Measurements from ENCODE around the gene CRADD. TPM values are rescaled to one million over a fixed set of nuclear protein-coding genes. Genes with fewer than 3 reads are reported as not detected.

The CRADD gene
- polyA plus RNA-seq, 1 of the 3 experiments (the other 2 are of a cell fraction) = 13.6 TPM

DNA sequence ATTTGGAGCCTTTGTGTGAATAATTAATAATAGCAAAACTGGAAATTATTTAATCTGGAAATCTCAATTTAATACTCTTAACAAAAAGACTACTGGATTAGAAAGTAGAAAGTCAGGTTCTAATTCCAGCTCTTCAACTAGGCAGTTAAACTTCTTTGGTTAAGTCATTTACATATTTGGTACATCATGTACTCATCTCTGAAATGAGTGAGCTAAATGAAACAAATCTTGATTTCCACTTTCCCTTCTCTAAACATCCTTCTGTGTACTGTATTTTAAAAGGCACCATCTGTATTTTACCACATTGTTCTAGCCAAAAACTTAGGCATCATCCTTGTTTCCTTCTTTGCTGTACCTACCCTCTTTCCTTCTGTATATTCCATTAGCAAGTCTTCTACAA, 26.9 kb downstream of the CRADD start:
- ChIA-PET CTCF (interaction anchor here (1.0 kb wide), 1 partner anchor 201 kb away, joined by 4 read pairs; no protein-coding TSS in a partner anchor), POLR2A (no interaction called here)
- no peaks in the 10 kb centered on the region for H3K36me3 ChIP-seq (replicated peaks in 1 of 2; ENCODE audit: control insufficient read depth in 1 of 2, insufficient read depth in 2 of 2, low read length in 1 of 2)
- H3F3A ChIP-seq (replicated peaks; ENCODE audit: insufficient read depth) = peaks cover 66% of the 10 kb centered on the region
- H3K9me3 ChIP-seq = no peaks in the 10 kb centered on the region
- H3K9ac ChIP-seq = no peak overlapping the region
- H3K27ac ChIP-seq (ENCODE audit: low read depth in 2 of 2, low read length in 1 of 2) = peak overlapping the region in 1 of 2 experiments; percentile 71; a peak in 2 of 4 replicates
- no peak overlapping the region for H2AFZ ChIP-seq (ENCODE audit: low read depth)
- H3K9me2 ChIP-seq = no peaks in the 10 kb centered on the region
- H4K20me1 ChIP-seq (ENCODE audit: insufficient read depth) = no peaks in the 10 kb centered on the region
- no peak overlapping the region for H3K4me3 ChIP-seq (ENCODE audit: low read depth in 2 of 2, low read length in 1 of 2)
- no peak for DNase-seq
- H3K4me1 ChIP-seq (ENCODE audit: control insufficient read depth in 1 of 2, insufficient read depth in 2 of 2, low read depth in 1 of 2, low read length in 1 of 2) = peaks cover 15 to 39% of the 10 kb centered on the region in 2 experiments
- no peaks in the 10 kb centered on the region for H3K27me3 ChIP-seq (ENCODE audit: insufficient read depth)
- TF ChIP-seq SMC3 (IDR thresholded peaks at IDR 0.05; ENCODE audit: low read depth, low read length) = no peak
- TF ChIP-seq FOSL2 (IDR thresholded peaks at IDR 0.05; ENCODE audit: borderline replicate concordance, low read depth) = no peak
- TF ChIP-seq YY1 (IDR thresholded peaks at IDR 0.05; ENCODE audit: low read depth) = no peak
- no peak for TF ChIP-seq TCF12 (IDR thresholded peaks at IDR 0.05)
- TF ChIP-seq, protein P1, sequence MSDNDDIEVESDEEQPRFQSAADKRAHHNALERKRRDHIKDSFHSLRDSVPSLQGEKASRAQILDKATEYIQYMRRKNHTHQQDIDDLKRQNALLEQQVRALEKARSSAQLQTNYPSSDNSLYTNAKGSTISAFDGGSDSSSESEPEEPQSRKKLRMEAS (IDR thresholded peaks at IDR 0.05; ENCODE audit: low read depth) = no peak
- no peak for TF ChIP-seq MEF2A (IDR thresholded peaks at IDR 0.05; ENCODE audit: borderline replicate concordance, low read depth)
- no peak for TF ChIP-seq GATA2 (CRISPR knock-in tag; IDR thresholded peaks at IDR 0.05)
- no peak for TF ChIP-seq RAD21 (IDR thresholded peaks at IDR 0.05; ENCODE audit: low read length)
- no peak for TF ChIP-seq MXI1 (IDR thresholded peaks at IDR 0.05; ENCODE audit: low read depth, low read length)
- no peak for TF ChIP-seq NRF1 (IDR thresholded peaks at IDR 0.05; ENCODE audit: low read depth, low read length)
- TF ChIP-seq JUND (IDR thresholded peaks at IDR 0.05) = no peak
- H3K79me2 ChIP-seq (ENCODE audit: insufficient read depth) = 0 out of 2 replicates have a peak, but pooled peaks cover 10% of the 10 kb centered on the region
- H3K4me2 ChIP-seq = no peak overlapping the region

DNA sequence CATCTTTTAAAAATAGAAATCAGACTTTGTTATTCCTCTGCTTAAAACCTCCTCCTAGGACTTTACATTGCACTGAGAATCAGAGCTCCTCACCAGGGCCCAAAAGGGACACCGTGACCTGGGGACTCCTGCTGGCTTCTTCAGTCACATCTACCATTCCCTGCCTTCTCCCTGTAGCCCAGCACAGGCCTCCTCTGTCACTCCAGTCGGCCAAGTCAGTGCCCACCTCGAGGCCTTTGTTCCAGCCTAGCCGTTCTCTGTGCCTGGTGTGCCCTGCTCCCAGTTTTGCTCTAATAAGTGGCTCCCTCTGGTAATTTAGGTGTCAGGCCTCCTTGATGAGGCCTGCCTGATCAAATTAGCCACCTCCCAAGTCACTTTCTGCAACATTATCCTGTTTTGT, 27.4 kb downstream of the CRADD start:
- DNase-seq = no peak
- Histone ChIP-seq H3K4me2 (no peak overlapping the region), H3K9me2 (no peaks in the 10 kb centered on the region), H2AFZ (ENCODE audit: low read depth) (no peak overlapping the region), H3F3A (replicated peaks; ENCODE audit: insufficient read depth) (peaks cover 63% of the 10 kb centered on the region), H3K4me3 (ENCODE audit: low read depth in 2 of 2, low read length in 1 of 2) (no peak overlapping the region), H3K9me3 (peaks cover 3% of the 10 kb centered on the region; the same call in 1 of the 2 replicates), H3K36me3 (replicated peaks in 1 of 2; ENCODE audit: control insufficient read depth in 1 of 2, insufficient read depth in 2 of 2, low read length in 1 of 2) (no peaks in the 10 kb centered on the region), H3K4me1 (ENCODE audit: control insufficient read depth in 1 of 2, insufficient read depth in 2 of 2, low read depth in 1 of 2, low read length in 1 of 2) (peaks cover 15 to 38% of the 10 kb centered on the region in 2 experiments), H3K27me3 (ENCODE audit: insufficient read depth) (no peaks in the 10 kb centered on the region), H3K9ac (no peak overlapping the region), H4K20me1 (ENCODE audit: insufficient read depth) (no peaks in the 10 kb centered on the region), H3K27ac (ENCODE audit: low read depth in 2 of 2, low read length in 1 of 2) (peak overlapping the region; percentile 71 to 81), H3K79me2 (ENCODE audit: insufficient read depth) (0 out of 2 replicates have a peak, but pooled peaks cover 10% of the 10 kb centered on the region)
- ChIA-PET POLR2A (no interaction called here), CTCF (interaction anchor here (1.0 kb wide), 1 partner anchor 202 kb away, joined by 4 read pairs; no protein-coding TSS in a partner anchor)
- 92% methylated on average over 4 of the region's 4 CpGs for WGBS (ENCODE audit: low lambda C conversion rate)
- TF ChIP-seq, protein P2, sequence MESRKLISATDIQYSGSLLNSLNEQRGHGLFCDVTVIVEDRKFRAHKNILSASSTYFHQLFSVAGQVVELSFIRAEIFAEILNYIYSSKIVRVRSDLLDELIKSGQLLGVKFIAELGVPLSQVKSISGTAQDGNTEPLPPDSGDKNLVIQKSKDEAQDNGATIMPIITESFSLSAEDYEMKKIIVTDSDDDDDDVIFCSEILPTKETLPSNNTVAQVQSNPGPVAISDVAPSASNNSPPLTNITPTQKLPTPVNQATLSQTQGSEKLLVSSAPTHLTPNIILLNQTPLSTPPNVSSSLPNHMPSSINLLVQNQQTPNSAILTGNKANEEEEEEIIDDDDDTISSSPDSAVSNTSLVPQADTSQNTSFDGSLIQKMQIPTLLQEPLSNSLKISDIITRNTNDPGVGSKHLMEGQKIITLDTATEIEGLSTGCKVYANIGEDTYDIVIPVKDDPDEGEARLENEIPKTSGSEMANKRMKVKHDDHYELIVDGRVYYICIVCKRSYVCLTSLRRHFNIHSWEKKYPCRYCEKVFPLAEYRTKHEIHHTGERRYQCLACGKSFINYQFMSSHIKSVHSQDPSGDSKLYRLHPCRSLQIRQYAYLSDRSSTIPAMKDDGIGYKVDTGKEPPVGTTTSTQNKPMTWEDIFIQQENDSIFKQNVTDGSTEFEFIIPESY (IDR thresholded peaks at IDR 0.05; ENCODE audit: borderline replicate concordance, low read depth) = no peak
- TF ChIP-seq EZH2phosphoT487 (IDR thresholded peaks at IDR 0.05; ENCODE audit: borderline replicate concordance, low read depth) = no peak
- TF ChIP-seq RFX5 (IDR thresholded peaks at IDR 0.05; ENCODE audit: low read length) = no peak
- TF ChIP-seq, protein P3, sequence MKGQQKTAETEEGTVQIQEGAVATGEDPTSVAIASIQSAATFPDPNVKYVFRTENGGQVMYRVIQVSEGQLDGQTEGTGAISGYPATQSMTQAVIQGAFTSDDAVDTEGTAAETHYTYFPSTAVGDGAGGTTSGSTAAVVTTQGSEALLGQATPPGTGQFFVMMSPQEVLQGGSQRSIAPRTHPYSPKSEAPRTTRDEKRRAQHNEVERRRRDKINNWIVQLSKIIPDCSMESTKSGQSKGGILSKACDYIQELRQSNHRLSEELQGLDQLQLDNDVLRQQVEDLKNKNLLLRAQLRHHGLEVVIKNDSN (IDR thresholded peaks at IDR 0.05; ENCODE audit: borderline replicate concordance, low read depth) = no peak
- TF ChIP-seq, protein P4, sequence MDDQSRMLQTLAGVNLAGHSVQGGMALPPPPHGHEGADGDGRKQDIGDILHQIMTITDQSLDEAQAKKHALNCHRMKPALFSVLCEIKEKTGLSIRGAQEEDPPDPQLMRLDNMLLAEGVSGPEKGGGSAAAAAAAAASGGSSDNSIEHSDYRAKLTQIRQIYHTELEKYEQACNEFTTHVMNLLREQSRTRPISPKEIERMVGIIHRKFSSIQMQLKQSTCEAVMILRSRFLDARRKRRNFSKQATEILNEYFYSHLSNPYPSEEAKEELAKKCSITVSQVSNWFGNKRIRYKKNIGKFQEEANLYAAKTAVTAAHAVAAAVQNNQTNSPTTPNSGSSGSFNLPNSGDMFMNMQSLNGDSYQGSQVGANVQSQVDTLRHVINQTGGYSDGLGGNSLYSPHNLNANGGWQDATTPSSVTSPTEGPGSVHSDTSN (IDR thresholded peaks at IDR 0.05) = no peak
- no peak for TF ChIP-seq TCF12 (IDR thresholded peaks at IDR 0.05)
- no peak for TF ChIP-seq TEAD4 (IDR thresholded peaks at IDR 0.05; ENCODE audit: borderline replicate concordance, insufficient read depth)
- no peak for TF ChIP-seq ELF1 (IDR thresholded peaks at IDR 0.05)
- TF ChIP-seq, protein P5, sequence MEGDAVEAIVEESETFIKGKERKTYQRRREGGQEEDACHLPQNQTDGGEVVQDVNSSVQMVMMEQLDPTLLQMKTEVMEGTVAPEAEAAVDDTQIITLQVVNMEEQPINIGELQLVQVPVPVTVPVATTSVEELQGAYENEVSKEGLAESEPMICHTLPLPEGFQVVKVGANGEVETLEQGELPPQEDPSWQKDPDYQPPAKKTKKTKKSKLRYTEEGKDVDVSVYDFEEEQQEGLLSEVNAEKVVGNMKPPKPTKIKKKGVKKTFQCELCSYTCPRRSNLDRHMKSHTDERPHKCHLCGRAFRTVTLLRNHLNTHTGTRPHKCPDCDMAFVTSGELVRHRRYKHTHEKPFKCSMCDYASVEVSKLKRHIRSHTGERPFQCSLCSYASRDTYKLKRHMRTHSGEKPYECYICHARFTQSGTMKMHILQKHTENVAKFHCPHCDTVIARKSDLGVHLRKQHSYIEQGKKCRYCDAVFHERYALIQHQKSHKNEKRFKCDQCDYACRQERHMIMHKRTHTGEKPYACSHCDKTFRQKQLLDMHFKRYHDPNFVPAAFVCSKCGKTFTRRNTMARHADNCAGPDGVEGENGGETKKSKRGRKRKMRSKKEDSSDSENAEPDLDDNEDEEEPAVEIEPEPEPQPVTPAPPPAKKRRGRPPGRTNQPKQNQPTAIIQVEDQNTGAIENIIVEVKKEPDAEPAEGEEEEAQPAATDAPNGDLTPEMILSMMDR (IDR thresholded peaks at IDR 0.05) = no peak
- TF ChIP-seq, protein P1 (IDR thresholded peaks at IDR 0.05; ENCODE audit: low read depth) = no peak
- no peak for TF ChIP-seq YY1 (IDR thresholded peaks at IDR 0.05; ENCODE audit: low read depth)
- no peak for TF ChIP-seq GABPA (IDR thresholded peaks at IDR 0.05; ENCODE audit: low read depth)
- TF ChIP-seq FOSL2 (IDR thresholded peaks at IDR 0.05; ENCODE audit: borderline replicate concordance, low read depth) = no peak
- TF ChIP-seq NFIC (IDR thresholded peaks at IDR 0.05; ENCODE audit: borderline replicate concordance) = no peak
- TF ChIP-seq POLR2AphosphoS5 (IDR thresholded peaks at IDR 0.05; ENCODE audit: low read depth, low read length) = no peak
- no peak for TF ChIP-seq SMC3 (IDR thresholded peaks at IDR 0.05; ENCODE audit: low read depth, low read length)
- no peak for TF ChIP-seq FOXM1 (IDR thresholded peaks at IDR 0.05; ENCODE audit: low read depth)
- TF ChIP-seq CHD2 (IDR thresholded peaks at IDR 0.05; ENCODE audit: low read length, partially characterized antibody) = no peak
- no peak for TF ChIP-seq RAD21 (IDR thresholded peaks at IDR 0.05; ENCODE audit: low read length)
